SHP77 (cell line): Measurements from ENCODE around the gene RERE.

Experiments
- DNase-seq, 2 experiments: peaks; one replicate each; lab custom pipeline; 2025; lab: John Stamatoyannopoulos, UW

RERE gene

GRCh38 chr1:8664887-8665286 is 152.6 kb downstream of the RERE start:
- no peak for DNase-seq

- no peak for DNase-seq
Observed at GRCh38 chr1:8663915-8664329, 153.5 kb downstream of the RERE start.

DNA sequence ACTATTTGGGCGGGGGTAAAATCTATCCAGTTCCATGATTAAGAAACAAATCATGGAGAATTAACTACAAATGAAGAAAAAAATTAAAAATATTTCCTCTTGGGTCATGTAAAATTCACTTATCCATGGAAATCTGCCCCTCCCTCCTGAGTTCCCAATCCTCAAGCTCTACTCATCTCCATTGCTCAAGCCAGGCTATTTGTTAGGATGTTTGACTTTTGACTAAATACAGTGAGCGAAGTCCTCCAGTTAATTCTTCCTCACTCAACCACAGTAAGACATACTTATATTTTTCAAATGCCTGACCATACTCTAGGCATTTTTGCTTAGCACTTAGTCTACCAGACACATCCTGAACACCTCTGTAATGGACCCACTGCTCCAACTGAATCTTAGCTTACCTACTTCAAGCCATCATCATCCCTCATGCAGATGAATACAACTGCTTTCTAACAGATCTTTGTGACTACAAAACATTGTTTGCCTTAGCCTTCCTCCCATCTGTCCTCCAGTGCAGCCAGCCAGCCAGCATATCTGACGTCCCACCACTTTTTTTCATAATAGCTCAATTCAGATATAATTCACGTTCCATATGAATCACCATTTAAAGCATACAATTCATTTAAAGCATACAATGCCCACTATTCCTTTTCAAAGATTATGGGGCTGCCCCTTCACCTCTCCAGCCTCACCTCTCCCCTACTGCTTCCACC is 154.2 kb downstream of the RERE start:
- DNase-seq = no peak

GRCh38 chr1:8662380-8663072 is 154.9 kb downstream of the RERE start:
- no peak for DNase-seq

DNA sequence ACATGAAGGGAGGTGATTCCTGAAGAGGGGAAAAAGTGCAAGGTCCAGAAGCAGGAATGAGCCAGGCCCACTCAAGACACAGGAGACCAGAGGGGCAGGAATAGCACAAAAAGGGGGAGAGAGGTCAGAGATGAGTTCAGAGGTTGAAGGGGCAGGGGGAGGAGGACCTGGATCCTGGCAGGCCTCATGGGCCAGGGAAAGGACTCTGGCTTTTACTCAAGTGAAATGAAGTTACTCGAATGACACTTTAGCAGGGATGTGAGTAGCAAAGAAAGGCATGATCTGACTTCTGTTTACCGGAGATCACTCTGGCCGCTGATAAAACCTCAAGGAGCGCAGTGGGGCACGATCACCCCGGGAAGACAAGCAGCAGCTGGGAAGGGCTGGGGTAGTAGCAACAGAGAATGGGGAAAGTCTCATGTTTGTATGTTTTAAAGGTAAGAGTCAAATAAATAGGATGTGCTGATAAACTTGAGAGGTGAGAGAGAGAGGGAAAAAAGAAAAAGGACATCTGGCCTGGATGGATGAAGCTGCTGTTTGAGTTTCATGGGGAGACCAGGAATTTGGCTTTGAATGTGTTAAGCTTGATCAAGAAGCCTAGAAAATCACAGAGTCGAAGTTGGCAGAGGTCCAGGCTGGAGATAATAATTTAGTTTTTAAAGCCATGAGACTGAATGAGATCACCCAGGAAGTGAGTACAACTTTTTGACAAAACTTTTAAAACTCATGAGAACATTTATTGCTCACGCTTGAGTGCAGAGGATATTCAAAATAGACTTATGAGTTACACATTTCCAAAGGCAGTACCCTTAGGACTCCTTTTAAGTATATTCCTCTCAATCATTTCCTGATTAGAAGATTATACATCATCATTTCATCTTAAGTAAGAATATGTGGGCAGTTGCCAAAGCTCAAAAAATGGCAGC is 156.0 kb downstream of the RERE start:
- no peak for DNase-seq

DNA sequence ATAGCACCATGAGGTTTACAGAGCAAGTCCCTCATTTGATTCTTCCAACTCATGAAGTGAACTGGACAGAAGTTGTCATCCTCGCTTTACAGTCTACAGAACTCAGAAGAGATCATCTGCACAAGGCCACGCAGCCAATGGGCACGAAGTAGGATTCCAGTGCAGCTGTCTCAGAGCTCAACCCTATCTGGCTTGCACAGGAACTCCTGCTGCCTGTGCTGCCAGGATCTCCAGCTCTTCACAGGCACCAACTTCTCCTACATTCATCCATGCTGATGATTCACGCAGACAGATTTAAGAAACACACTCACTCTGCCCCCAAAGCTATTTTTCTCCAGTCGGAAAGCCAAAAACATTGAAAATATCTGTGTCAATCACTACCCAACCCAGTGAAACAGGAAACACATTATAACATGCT is 157.0 kb downstream of the RERE start:
- DNase-seq = peak; percentile 10 to 15

- DNase-seq = no peak
Observed at GRCh38 chr1:8659593-8659992, 157.8 kb downstream of the RERE start.

DNA sequence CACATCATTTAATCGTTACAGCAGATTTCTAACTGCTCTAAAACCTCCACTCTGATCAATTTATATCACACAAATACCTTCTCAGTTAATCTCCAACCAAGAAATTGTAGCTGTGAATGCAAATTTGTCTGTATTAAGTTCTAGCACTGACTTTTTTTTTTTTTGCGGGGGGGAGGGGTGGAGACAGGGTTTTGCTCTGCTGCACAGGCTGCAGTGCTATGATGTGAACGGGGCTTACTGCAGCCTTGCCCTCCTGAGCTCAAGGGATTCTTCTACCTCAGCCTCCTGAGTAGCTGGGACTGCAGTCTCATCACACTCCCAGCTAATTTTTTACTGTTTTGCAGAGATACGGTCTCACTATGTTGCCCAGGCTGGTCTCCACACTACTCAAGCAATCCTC is 163.6 kb downstream of the RERE start:
- no peak for DNase-seq

- no peak for DNase-seq
Observed at GRCh38 chr1:8652467-8653046, 164.9 kb downstream of the RERE start.

DNA sequence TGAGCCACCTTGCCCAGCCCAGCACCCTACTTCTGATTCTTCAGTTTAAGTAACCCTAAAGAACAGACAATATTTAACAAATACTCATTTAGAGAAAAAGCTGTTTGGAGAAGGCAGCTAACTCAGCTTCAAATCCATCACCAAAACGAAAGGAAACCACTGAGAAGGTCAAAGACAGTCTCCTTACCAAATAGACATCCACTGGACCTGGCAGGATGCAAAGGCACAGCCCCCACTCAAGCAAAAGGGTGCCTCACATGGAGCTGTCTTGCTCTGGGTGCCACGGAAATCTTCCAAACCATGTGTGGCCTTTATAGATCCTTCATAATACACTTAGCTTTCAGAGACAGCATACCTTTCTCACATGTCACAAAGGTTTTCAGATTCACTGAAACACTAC is 165.5 kb downstream of the RERE start:
- DNase-seq = no peak

- no peak for DNase-seq
Observed at GRCh38 chr1:8651236-8651890, 166.1 kb downstream of the RERE start.

- DNase-seq = no peak
Observed at GRCh38 chr1:8649875-8650274, 167.6 kb downstream of the RERE start.

DNA sequence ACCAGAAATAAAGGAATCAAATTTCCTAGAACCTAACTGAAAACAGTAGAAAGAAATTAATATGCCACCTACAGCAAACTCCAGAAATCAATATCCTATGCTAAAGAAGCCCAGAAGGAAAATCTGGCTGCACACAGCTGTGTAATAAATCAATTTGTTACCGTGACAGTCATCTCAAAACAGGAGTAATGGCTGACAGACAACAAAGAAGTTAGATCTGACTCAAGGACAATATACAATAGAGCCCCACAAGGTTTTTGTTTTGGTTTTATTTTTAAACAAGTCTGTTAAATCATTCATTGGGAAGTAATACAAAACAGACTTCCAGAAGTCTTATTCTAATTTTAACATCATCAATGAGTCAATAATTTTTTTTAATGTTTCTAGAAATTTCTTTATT is 168.4 kb downstream of the RERE start:
- no peak for DNase-seq

DNA sequence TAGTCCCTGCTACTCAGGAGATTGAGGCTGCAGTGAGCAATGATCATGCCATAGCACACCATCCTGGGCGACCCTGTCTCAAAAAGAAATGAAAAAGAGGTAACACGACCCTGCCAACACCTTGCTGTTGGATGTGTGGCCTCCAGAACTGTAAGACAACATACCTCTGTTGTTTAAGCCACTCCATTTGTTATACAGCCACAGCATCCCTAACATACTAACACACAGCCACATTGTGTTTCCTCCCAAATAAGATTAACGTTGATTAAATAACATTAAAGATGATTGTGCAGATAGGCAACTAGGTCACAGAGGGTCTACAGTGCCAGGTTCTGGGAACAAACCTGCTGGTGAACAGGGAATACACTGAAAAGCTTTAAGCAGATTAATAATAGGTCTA is 170.4 kb downstream of the RERE start:
- no peak for DNase-seq

DNA sequence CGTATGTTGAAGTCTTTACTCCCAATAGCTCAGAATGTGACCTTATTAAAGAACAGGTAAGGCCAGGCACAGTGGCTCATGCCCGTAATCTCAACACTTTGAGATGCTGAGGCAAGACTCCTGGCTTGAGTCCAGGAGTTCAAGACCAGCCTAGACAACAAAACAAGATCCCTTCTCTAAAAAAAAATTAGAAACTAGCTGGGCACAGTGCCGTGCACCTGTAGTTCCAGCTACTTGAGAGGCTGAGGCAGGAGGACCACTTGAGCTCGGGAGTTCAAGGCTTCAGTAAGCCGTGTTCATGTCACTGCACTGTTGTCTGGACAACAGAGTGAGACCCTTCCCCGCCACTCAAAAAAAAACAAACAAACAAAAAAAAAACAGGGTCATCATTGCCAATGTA is 171.3 kb downstream of the RERE start:
- no peak for DNase-seq

- DNase-seq = no peak
Observed at GRCh38 chr1:8643542-8644536, 173.6 kb downstream of the RERE start.

GRCh38 chr1:8642114-8642513 is 175.3 kb downstream of the RERE start:
- DNase-seq = no peak

- DNase-seq = no peak
Observed at GRCh38 chr1:8641377-8641997, 176.0 kb downstream of the RERE start.

- DNase-seq = no peak
Observed at GRCh38 chr1:8640950-8641349, 176.5 kb downstream of the RERE start.

GRCh38 chr1:8639148-8639547 is 178.3 kb downstream of the RERE start:
- DNase-seq = no peak
